Activated CD8-positive, alpha-beta T cell treated with anti-CD3 and anti-CD28 coated beads for 36 hours (primary cell): Measurements from ENCODE around the gene FOXL3. TPM values are rescaled to one million over a fixed set of nuclear protein-coding genes. Genes with fewer than 3 reads are reported as not detected.

Experiments used
- ATAC-seq: fragments of 200-7000 bp; cut with Tn5 transposase; one replicate; pipeline ENCODE4 v1.10.0; 2021; ENCODE audit warnings: mild to moderate bottlenecking, moderate library complexity
- CTCF ChIA-PET: fragments of 350-600 bp; sonication (Branson Sonifier 250); formaldehyde crosslinking; loops from one replicate; lab custom pipeline; 2021; ENCODE audit warnings: antibody characterized with exemption; lab: Charles Lee
- POLR2A ChIA-PET: fragments of 350-600 bp; sonication (Branson Sonifier 250); formaldehyde crosslinking; loops from one replicate; lab custom pipeline; 2021; ENCODE audit warnings: antibody characterized with exemption; lab: Charles Lee
- DNase-seq: peaks from one replicate; pipeline ENCODE4 v3.0.0-alpha.2; 2020
- H3K27ac Mint-ChIP-seq: one replicate; pipeline ENCODE4 v1.8.0; 2021; ENCODE audit warnings: mild to moderate bottlenecking, mixed read lengths
- H3K27me3 Mint-ChIP-seq: one replicate; pipeline ENCODE4 v1.8.0; 2021; ENCODE audit warnings: mixed read lengths
- H3K36me3 Mint-ChIP-seq: one replicate; pipeline ENCODE4 v1.8.0; 2021; ENCODE audit warnings: low read depth, mixed read lengths
- H3K4me1 Mint-ChIP-seq: one replicate; pipeline ENCODE4 v1.8.0; 2021; ENCODE audit warnings: low read depth, mixed read lengths
- H3K4me3 Mint-ChIP-seq: one replicate; pipeline ENCODE4 v1.8.0; 2021; ENCODE audit warnings: mild to moderate bottlenecking, moderate library complexity, mixed read lengths
- H3K9me3 Mint-ChIP-seq: one replicate; pipeline ENCODE4 v1.8.0; 2021; ENCODE audit warnings: mixed read lengths
- CTCF ChIP-seq: fragments of 200-600 bp; IDR thresholded peaks from one replicate; pipeline ENCODE4 v1.8.0; 2022; ENCODE audit warnings: antibody characterized with exemption, mild to moderate bottlenecking
- intact Hi-C: fragments of 100-400 bp; cut with micrococcal nuclease; formaldehyde crosslinking; loops from one replicate; pipeline ENCODE4 v1.10.0; 2022
- total RNA-seq, 2 experiments: library from RNA; stranded (reverse); gene quantifications; one replicate each; pipeline ENCODE4 v1.2.3, GENCODE V29; 2021

The FOXL3 gene
- total RNA-seq, 2 experiments from 2014 or later, result not detected

DNA sequence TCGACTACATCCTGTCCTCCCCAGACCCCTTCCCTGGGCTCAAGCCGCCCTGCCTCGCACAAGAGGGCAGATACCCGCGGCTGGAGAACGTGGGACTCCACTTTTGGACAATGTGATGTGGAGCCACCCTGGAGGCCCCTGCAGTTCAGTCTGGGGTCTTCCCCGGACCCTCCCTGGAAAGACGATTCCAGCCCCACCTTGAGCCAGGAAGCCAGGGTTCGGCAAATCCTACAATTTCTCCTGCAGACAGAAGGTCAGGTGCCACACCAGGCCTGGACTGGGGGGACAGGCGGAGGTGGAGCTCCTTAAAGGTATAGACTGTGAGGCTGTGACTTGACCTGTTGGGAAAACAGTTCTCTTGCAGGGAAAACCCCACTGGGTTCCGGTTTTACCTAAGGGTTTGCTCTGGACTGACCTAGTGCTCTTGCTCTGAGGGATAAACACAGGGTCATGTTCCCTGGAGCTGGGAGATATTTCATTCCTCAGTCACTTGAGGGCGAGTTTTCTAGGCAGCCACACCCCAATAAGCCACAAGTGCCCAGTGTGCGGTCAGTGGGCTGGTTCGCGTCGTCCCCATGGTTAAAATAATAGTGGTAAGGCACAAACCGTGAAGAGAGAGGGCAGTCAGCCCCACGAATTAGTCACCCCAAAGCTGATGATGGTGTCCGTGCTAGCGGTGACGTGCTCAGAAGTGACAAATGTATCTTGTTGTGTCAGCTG, 1.6 kb downstream of the FOXL3 start:
- Mint-ChIP-seq H3K27ac (no peak overlapping the region), H3K9me3 (no peaks in the 10 kb centered on the region), H3K36me3 (no peaks in the 10 kb centered on the region), H3K4me1 (no peaks in the 10 kb centered on the region), H3K27me3 (peaks cover 33% of the 10 kb centered on the region), H3K4me3 (no peak overlapping the region)
- no peak for TF ChIP-seq CTCF
- intact Hi-C loops, result no loop called here
- ChIA-PET POLR2A (no interaction called here), CTCF (no interaction called here)
- ATAC-seq (no peak), DNase-seq (no peak)

GRCh38 chr7:292226-292625, 2.3 kb downstream of the FOXL3 start:
- H3K4me3 Mint-ChIP-seq, result no peak overlapping the region
- POLR2A ChIA-PET, result no interaction called here
- no peaks in the 10 kb centered on the region for H3K36me3 Mint-ChIP-seq
- TF ChIP-seq CTCF, result no peak
- ATAC-seq (no peak), DNase-seq (no peak)
- no peaks in the 10 kb centered on the region for H3K4me1 Mint-ChIP-seq
- intact Hi-C loops, result no loop called here
- peaks cover 33% of the 10 kb centered on the region for H3K27me3 Mint-ChIP-seq
- CTCF ChIA-PET, result no interaction called here
- no peak overlapping the region for H3K27ac Mint-ChIP-seq
- no peaks in the 10 kb centered on the region for H3K9me3 Mint-ChIP-seq

GRCh38 chr7:292826-293225, 2.9 kb downstream of the FOXL3 start:
- H3K36me3 Mint-ChIP-seq, result no peaks in the 10 kb centered on the region
- H3K27ac Mint-ChIP-seq, result no peak overlapping the region
- peaks cover 31% of the 10 kb centered on the region for H3K27me3 Mint-ChIP-seq
- intact Hi-C loops, result no loop called here
- no peaks in the 10 kb centered on the region for H3K4me1 Mint-ChIP-seq
- DNase-seq, result no peak
- H3K4me3 Mint-ChIP-seq, result no peak overlapping the region
- no peak for TF ChIP-seq CTCF
- ChIA-PET CTCF (no interaction called here), POLR2A (no interaction called here)
- no peaks in the 10 kb centered on the region for H3K9me3 Mint-ChIP-seq
- ATAC-seq, result no peak

GRCh38 chr7:293681-294439, 3.9 kb downstream of the FOXL3 start:
- no peak overlapping the region for H3K4me3 Mint-ChIP-seq
- CTCF ChIA-PET, result no interaction called here

More at GRCh38 chr7:293681-294439, 3.9 kb downstream of the FOXL3 start:
- no peak for ATAC-seq
- intact Hi-C loops, result no loop called here
- TF ChIP-seq CTCF, result no peak
- peaks cover 27% of the 10 kb centered on the region for H3K27me3 Mint-ChIP-seq
- POLR2A ChIA-PET, result no interaction called here
- H3K9me3 Mint-ChIP-seq, result no peaks in the 10 kb centered on the region
- DNase-seq, result no peak
- no peaks in the 10 kb centered on the region for H3K36me3 Mint-ChIP-seq
- H3K27ac Mint-ChIP-seq, result no peak overlapping the region
- H3K4me1 Mint-ChIP-seq, result no peaks in the 10 kb centered on the region
